Kidney (tissue), 14 donors: Measurements from ENCODE around the gene SCN1A. TPM values are rescaled to one million over a fixed set of nuclear protein-coding genes. Genes with fewer than 3 reads are reported as not detected.

ENCODE experiments used
- DNase-seq, 5 donors: peaks; one replicate each; pipeline ENCODE4 v3.0.0-alpha.2; 2013 to 2020
- FAIRE-seq: peaks from 2 replicates; lab custom pipeline; 2012; peaks lifted over from hg19 to GRCh38; lab: Jason Lieb, UNC
- H3K27ac ChIP-seq, 2 donors: one replicate each; pipeline ENCODE4 v1.7.0; 2013; ENCODE audit warnings: low read depth in 2 of 2, low read length in 2 of 2, inconsistent platforms in 1 of 2
- H3K27me3 ChIP-seq: one replicate; pipeline ENCODE4 v1.7.1; 2013; ENCODE audit warnings: low read length, inconsistent platforms; ENCODE audit not compliant: control insufficient read depth, insufficient read depth
- H3K36me3 ChIP-seq, 3 donors: one replicate each; pipeline versions ENCODE4 v1.7.0 to v1.7.1; 2013; ENCODE audit warnings: low read length in 3 of 3, control low read depth in 1 of 3, inconsistent platforms in 1 of 3; ENCODE audit not compliant: insufficient read depth in 3 of 3, control insufficient read depth in 2 of 3
- H3K4me1 ChIP-seq, 3 donors: one replicate each; pipeline versions ENCODE4 v1.7.0 to v1.7.1; 2013; ENCODE audit warnings: low read length in 3 of 3, inconsistent platforms in 1 of 3, low read depth in 1 of 3; ENCODE audit not compliant: control insufficient read depth in 2 of 3, insufficient read depth in 2 of 3
- H3K4me3 ChIP-seq, 3 donors: one replicate each; pipeline versions ENCODE4 v1.7.0 to v1.8.1; 2013; ENCODE audit warnings: low read length in 3 of 3, control low read depth in 1 of 3, inconsistent platforms in 1 of 3
- H3K9ac ChIP-seq, 3 donors: one replicate each; pipeline versions ENCODE4 v1.7.0 to v1.7.1; 2013; ENCODE audit warnings: low read length in 3 of 3, control low read depth in 1 of 3, inconsistent platforms in 1 of 3
- H3K9me3 ChIP-seq, 3 donors: one replicate each; pipeline versions ENCODE4 v1.7.0 to v1.7.1; 2013; ENCODE audit warnings: low read length in 3 of 3, control low read depth in 1 of 3, inconsistent platforms in 1 of 3; ENCODE audit not compliant: control insufficient read depth in 2 of 3, insufficient read depth in 1 of 3
- intact Hi-C: fragments of 100-400 bp; cut with DNase I; formaldehyde crosslinking; loops from one replicate; pipeline ENCODE4 v1.11.1; 2022
- polyA plus RNA-seq: library from polyadenylated mRNA; stranded (reverse); fragments of 350-450 nt; fragmentation: Illumina TruSeq; extraction: RNeasy Lipid Tissue Mini Kit (QIAGEN cat#74804); gene quantifications from one replicate; pipeline ENCODE4 v1.2.3, GENCODE V29; 2014; ENCODE audit warnings: low read depth, low replicate concordance; ENCODE audit not compliant: insufficient read depth
- total RNA-seq: library from RNA; stranded (reverse); fragmentation: NEBNext Ultra II Directional; extraction: Animal tissue kit (Norgen Biotek cat#: 25700); gene quantifications from one replicate; pipeline ENCODE4 v1.2.1, GENCODE V29; 2021
- TF ChIP-seq, protein P1 (sequence below): IDR thresholded peaks from 3 replicates; pipeline ENCODE4 v1.5.1; 2012; ENCODE audit warnings: mild to moderate bottlenecking, moderate library complexity, borderline replicate concordance; ENCODE audit not compliant: insufficient read depth; ENCODE audit errors: extremely low read depth
- donor health status: control.
- donor health status: control.
- donor health status: control.
- donor health status: control.
- donor health status: control.
- donor health status: DM: yes; HTN: yes; CAD: no.
- donor health status: Normal renal cell carcinoma (clear cell type).

Gene SCN1A
- total and polyA plus RNA-seq, 2 donors from 2014 or later = not detected

DNA sequence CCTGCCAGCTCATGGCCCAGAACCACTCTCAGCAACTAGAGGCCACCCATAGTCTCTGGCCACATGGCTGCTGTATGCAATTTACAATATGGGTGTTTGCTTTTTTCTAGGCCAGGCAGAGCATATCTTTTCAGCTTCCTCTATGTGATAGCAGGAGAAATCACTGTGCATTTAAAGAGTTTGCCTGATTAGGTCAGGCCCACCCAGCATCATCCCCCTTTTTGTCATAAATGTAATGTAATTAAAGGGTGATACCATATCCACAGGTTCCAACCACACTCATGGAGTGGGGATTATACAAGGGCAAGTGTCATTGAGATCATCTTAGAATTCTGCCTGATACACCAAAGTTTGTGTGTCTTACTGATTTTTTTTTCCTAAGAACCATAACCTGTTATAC is 102.5 kb downstream of the SCN1A start:
- Histone ChIP-seq H3K9me3 (no peaks in the 10 kb centered on the region), H3K4me3 (no peak overlapping the region), H3K4me1 (no peaks in the 10 kb centered on the region), H3K36me3 (no peaks in the 10 kb centered on the region), H3K27me3 (no peaks in the 10 kb centered on the region), H3K9ac (no peak overlapping the region), H3K27ac (no peak overlapping the region)
- TF ChIP-seq, protein P1, sequence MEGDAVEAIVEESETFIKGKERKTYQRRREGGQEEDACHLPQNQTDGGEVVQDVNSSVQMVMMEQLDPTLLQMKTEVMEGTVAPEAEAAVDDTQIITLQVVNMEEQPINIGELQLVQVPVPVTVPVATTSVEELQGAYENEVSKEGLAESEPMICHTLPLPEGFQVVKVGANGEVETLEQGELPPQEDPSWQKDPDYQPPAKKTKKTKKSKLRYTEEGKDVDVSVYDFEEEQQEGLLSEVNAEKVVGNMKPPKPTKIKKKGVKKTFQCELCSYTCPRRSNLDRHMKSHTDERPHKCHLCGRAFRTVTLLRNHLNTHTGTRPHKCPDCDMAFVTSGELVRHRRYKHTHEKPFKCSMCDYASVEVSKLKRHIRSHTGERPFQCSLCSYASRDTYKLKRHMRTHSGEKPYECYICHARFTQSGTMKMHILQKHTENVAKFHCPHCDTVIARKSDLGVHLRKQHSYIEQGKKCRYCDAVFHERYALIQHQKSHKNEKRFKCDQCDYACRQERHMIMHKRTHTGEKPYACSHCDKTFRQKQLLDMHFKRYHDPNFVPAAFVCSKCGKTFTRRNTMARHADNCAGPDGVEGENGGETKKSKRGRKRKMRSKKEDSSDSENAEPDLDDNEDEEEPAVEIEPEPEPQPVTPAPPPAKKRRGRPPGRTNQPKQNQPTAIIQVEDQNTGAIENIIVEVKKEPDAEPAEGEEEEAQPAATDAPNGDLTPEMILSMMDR = no peak
- no peak for FAIRE-seq
- no peak for DNase-seq
- intact Hi-C loops = no loop called here

DNA sequence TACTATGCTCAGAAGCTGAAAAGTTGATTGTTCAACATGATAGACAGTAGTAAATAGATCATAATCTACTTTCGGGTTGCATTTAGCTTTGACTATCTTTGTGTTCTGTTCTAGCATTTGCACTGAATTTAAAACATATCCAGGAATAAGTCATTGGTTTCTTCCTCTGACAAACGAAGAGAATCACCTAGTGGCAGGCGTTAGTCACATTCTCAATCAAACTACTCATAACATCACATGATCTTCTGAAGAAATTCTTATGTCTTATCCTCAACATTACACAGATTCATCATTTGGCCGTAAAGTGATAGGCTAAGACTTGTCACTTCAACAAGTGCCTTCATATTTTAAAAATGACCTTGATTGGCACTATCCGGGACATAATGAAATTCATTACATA is 110.6 kb downstream of the SCN1A start:
- intact Hi-C loops = no loop called here
- FAIRE-seq (no peak), DNase-seq (no peak)
- H3K9ac ChIP-seq = no peak overlapping the region
- H3K27me3 ChIP-seq = no peaks in the 10 kb centered on the region
- H3K27ac ChIP-seq = no peak overlapping the region
- no peaks in the 10 kb centered on the region for H3K36me3 ChIP-seq
- H3K4me3 ChIP-seq = no peak overlapping the region
- H3K9me3 ChIP-seq = no peaks in the 10 kb centered on the region
- H3K4me1 ChIP-seq = no peaks in the 10 kb centered on the region
- TF ChIP-seq, protein P1 = no peak

DNA sequence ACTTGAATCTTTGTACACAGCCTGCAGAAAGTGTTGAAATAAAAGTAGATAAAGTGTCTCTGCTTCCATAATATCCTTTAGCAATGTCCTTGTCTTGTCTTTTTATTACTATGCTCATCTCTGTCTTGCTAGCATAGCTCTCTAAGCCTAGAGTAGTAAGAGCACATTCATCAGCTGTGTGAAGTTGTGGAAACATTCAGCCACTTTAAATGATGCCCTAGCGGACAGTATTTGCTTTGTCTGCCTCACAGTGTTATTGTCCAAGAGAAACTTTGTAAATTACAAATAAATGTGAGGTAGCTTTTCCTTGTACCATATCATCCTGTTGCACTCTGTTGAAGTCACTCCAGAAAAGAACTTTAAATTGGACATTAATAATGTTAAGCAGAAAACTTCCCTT is 113.9 kb downstream of the SCN1A start:
- H3K4me3 ChIP-seq = no peak overlapping the region
- no peaks in the 10 kb centered on the region for H3K27me3 ChIP-seq
- FAIRE-seq (no peak), DNase-seq (no peak)
- TF ChIP-seq, protein P1 = no peak
- no peaks in the 10 kb centered on the region for H3K9me3 ChIP-seq
- no peak overlapping the region for H3K9ac ChIP-seq
- no peaks in the 10 kb centered on the region for H3K4me1 ChIP-seq
- intact Hi-C loops = no loop called here
- no peaks in the 10 kb centered on the region for H3K36me3 ChIP-seq
- H3K27ac ChIP-seq = no peak overlapping the region

DNA sequence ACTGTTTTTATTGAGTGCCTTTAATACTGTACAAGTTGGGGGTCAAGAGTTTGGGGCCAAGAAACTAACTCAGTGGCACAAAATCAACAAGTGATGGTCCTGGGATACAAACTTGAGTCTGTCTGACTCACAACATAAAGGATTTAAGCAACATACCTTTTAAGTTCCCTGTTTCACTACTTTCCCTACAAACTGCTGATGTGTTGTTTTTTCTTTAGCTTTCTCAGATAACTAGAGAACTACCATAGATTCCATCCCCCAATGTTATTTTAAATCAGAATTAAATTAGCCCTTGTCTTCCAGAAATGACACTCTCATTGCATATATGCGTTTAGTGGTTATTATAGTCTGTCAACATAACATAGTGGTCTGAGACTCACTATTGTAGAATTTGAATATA is 116.2 kb downstream of the SCN1A start:
- DNase-seq = no peak
- TF ChIP-seq, protein P1 = no peak
- intact Hi-C loops = no loop called here
- no peak overlapping the region for H3K4me3 ChIP-seq
- no peaks in the 10 kb centered on the region for H3K4me1 ChIP-seq
- no peak overlapping the region for H3K27ac ChIP-seq
- H3K36me3 ChIP-seq = no peaks in the 10 kb centered on the region
- H3K9me3 ChIP-seq = no peaks in the 10 kb centered on the region
- H3K27me3 ChIP-seq = no peaks in the 10 kb centered on the region
- FAIRE-seq = no peak
- H3K9ac ChIP-seq = no peak overlapping the region
